T-helper 22 cell (primary cell): ENCODE results near the gene ST6GALNAC6.

ENCODE experiments used
- DNase-seq: peaks from one replicate; pipeline ENCODE4 v3.0.0-alpha.2; 2020; ENCODE audit warnings: low read depth

The ST6GALNAC6 gene, protein sequence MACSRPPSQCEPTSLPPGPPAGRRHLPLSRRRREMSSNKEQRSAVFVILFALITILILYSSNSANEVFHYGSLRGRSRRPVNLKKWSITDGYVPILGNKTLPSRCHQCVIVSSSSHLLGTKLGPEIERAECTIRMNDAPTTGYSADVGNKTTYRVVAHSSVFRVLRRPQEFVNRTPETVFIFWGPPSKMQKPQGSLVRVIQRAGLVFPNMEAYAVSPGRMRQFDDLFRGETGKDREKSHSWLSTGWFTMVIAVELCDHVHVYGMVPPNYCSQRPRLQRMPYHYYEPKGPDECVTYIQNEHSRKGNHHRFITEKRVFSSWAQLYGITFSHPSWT

DNA sequence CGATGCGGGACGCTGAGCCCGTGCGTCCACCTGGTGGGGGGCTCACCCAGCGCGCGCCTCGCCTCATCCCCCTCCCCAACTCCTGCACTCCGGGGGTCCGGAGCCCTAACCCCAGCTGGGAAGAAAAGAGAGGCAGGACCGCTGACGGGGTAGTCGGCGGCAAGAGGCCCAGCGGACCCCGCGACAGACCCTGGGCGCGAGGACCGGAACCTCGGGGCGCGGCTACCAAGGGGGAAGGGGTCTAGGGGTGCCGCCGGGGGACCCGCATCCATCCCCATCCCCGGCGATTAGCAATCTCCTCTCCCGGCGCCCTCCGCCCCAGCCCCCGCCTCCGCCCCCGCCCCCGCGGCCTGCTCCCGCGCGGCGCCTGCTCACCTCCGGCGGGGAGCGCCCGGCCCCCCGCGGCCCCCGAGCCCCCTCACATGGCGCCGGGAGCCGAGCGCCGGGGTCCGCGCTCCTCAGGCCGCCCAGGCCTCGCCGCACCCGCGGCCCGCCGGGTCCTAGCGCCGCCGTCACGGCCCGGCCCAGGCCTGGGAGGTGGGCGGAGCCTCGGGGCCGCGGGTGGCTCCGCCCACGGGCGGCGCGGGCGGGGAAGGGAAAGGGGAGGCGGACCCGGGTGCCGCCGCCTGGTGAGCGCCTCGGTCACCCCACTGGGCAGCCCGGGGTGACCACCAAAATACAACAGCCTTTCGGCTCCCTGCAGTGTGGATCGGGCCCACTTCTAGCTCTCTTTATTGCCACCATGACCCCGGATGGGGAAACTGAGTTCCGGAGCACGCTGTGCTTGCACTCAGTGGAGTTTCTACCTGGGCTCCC lies at the start of gene ST6GALNAC6:
ST6GALNAC6 (minus strand) TSS at position 476 of the 816 bp plus-strand sequence. CDS start 1,622 bp downstream, outside the sequence.
- peak; percentile 55 for DNase-seq

DNA sequence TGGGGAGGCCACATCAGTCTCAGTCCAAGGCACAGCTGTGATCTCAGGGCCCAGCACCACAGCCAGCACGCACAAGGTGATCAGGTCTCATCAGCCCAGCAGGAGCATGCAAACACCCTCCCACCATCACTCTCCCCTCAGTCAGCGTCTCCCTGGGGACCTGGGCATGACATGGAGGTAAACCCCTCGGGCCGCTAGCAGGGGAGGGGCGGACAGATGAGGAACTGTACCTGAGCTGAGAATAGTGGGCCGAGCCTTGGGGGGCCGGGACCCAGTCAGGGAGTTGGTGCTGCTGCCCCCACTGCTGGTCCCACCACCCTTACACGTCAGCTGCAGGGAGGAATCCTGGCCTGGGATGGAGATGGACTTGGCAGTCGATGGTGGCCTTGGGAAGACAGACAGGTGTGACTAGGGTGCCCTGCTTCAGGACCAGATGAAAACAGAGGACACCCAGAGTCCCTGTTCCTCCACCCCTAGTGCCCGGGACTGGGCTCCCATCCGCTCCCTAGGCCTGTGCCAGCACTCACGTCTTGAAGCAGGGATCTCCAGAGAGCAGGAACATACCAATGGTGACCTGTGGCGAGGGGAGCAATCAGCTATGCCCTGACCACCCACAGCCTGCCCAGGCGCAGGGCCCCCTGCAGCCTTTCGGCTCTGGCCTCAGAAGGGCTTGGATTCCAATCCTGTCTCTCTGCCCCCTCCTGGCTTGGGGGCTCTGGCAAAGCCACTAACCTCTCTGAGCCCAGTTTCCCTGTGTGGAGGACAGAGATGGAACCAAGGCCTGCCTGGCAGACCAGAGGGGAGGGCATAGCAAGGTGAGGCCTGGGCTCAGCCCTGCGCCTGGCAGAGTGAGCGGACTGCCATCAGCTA lies 48.7 kb upstream of the ST6GALNAC6 start:
- DNase-seq = no peak

DNA sequence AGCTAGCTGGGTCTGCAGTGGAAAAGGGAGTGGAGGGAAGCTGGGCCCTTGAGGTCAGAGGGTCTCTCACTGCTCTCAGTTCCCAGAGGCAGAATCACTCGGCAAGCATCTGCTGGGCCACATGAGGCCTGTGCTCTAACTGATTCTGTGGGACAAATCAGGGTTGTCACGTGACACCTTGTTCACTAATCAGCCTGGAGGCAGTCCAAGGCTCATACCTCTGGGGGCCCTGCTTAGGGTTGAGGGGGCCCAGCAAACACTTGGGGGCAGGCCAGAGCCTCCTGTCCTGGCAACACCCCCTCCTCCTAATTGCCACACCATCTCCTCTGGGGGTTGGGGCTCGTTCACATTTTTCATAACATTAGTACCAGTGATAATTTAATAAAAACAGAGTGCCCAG lies 47.3 kb upstream of the ST6GALNAC6 start:
- no peak for DNase-seq

DNA sequence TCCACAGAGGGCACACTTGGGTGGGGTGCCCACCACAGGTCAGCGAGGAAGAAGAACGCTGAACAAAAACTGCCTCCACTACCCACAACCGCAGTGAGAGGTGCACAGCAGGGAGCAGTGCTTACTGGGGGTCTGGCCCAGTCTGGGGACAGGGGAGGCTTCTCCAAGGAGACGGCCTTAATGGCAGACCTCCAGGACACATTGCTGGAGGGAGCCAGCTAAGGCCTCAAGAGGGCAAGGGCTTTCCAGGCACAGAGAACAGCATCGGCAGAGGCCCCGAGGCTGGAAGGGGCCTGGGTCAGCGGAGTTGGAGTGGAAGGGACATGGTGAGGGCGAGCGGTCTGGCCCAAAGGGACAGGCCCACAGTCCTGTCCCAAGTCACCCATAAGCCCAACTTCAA lies 46.5 kb upstream of the ST6GALNAC6 start:
- no peak for DNase-seq

DNA sequence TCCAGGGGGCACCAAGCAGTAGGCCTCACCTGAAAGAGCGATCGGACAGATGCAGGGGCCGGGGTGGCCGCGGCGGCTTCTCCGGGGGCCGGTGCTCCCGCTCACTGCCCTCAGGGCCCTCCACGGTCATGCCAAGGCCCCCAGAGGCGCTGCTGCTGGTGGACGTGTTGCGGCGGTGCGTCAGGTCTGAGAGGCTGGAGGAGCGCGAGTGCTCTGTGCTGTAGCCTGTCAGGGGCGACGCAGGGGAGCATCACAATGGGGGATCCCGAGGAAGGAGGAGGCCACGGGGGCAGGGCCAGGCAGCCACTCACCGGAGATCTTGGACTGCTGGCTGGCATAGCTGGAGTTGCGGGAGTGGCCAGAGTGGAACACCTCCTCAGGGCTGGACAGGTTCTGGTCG lies 45.9 kb upstream of the ST6GALNAC6 start:
- DNase-seq = no peak

DNA sequence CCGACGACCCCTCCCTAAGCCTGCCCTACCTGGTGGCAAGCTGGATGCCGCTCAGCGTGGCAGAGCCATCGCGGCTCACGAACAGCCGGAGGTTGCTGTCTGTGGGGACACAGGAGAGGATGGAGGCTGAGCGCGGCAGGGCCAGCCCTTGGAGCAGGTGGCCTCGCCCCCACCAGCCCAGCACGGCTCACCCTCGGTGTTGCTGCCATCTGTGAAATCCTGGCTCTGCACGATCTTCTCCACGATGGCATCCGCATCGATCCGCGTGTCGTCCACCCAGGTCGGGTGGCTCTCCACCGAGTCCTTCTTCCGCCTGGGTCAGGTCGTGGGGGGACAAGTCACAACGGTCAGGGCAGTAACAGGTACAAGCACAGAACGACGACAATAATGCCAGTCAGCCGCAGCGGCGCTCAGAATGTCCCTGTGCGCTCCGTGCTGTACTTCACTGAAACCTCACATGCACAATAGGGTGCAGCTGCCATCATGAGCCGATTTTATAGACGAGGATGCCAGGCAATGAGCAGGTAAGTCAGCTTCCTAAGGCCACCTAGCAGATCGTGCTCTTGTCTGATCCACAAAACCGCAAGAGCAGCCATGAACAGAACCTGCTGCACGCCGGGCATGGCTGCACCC lies 45.3 kb upstream of the ST6GALNAC6 start:
- no peak for DNase-seq

DNA sequence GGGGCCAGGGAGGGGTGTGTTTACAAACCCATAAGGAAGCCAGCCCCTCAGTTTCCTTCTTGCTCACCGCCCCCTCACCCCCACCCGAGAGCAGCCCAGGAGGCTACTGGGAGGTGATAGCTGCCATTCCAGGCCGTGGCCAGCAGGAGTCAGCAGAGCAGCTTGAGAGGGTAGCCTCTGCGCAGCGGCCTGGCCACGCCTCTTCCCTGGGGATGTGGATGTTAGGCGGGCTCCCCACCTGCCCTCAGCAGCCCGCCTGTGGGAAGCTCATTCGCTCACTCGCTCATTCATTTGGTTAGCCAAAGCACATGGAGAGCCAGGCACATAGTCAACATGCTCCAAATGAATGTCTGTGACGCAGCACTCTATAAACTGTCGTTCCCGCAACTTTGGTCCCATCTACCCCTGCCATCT lies 44.3 kb upstream of the ST6GALNAC6 start:
- DNase-seq = peak; percentile 49

DNA sequence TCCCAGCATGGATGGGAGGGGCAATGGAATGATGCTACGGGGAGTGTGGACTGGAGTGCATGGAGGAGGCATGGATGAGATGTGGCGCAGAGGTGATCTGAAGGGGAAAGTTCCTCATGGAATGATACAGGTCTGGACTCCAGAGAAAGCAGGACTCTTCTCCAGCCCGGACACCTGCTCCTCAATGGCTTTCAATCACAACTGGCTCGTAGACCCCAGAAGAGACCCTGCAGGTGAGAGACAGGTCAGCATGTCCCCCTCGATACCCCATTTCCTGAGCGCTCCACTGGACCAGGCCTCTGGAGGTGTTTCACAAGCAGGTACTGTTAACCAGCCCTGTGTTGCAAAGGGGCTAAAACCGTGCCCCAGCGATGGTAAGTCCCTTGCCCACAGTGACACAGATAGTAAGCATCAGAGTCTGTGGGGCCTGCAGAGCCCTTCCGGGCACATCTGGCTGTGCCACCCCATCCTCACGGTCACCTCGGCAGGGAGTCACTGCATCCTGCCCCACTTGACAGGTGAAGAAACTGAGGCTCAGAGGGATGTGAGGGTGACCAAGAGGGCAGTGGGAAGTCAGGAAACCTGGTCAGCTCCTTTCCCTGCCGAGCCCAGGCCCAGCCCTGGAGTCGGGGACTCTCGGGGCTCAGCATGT lies 43.7 kb upstream of the ST6GALNAC6 start:
- DNase-seq = no peak

DNA sequence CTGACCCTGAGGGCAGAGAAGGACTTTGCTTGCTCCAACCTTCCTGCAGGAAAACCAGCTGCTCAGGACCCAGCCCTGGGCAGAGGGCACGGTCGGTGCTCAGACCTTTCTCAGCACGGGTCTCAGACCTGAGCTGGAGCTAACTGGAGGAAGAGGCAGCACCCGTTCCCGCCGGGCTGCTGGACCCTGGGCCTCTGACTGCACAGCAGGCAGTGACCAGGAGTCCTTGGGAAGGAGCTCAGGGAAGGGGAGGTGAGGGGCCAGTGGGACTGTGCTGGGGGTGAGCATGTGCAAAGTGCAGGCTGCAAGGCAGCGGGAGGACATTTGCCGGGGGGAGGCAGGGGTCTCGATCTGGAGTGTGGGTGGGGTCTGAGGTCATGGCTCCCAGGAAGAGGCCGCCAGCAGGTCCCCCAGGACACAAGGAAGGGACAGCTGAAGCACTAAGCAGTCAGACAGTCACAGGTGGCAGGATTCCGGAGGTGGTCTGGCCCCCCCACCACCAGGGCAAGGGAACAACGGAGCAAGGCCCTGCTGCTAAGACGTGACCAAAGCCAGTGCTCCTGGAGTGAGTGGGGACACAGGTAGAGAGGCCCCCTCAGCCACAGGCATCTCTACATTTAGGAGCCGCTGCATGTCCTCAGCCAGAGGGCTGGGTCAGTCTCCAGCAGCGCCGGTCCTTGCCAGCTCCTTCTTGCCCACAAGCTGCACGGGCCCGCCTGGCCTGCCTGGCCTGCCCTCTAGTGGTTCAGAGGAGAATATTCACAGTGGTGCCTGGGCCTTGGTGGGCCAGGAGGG lies 43.0 kb upstream of the ST6GALNAC6 start:
- no peak for DNase-seq

DNA sequence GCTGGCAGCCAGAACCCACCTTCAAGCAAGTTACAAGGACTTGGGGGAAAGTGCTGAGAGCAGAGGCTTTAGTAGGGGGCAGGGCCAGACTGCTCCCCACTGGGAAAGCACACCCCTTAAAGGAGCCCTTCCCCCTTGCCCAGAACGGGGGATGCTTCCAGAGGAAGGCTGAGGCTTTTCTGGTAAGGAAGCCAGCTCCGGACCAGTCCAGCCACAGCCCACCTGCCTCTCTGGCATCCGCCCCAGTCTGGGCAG lies 42.5 kb upstream of the ST6GALNAC6 start:
- no peak for DNase-seq

DNA sequence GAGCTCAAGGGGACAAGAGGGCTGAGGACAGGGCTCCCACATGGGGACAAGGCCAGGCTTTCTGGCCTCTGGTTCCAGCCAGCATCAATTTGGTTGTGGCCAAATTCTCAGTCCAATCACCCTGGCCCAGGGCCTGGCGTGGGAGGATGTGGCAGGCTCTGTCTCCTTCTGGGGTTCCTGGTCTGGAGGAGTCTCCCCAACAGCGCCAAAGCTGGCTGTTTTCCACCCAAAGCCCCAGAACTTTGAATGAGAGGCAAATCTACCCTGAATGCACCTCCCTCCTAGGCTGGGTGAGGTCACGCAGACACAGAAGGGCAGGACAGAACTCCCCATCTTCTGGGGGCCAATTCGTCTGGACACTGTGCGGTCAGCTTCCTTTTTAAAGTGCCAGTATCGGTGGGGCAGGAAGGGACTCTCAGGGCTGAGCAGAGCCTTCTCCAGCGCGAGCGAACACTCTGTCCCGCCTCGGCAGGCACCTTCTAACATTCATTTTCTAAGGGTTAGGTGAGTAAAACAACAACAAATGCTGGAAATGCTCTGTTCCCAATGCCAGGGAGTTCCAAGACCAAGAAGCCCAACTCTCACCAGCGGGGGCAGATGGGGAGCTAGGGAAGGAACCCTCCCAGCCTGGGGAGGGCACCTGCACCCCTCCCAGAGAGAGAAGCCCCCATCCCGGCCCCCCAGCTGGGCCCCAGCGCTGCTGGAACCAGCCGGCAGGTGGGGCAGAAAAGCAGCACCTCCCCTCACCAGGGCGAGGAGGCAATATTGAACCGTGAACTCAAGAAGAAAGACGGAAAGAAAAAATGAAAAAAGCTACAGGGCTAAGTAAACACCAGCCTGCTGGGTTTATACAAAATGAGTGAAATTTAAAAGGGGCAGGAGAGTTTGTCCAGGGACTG lies 41.9 kb upstream of the ST6GALNAC6 start:
- no peak for DNase-seq

DNA sequence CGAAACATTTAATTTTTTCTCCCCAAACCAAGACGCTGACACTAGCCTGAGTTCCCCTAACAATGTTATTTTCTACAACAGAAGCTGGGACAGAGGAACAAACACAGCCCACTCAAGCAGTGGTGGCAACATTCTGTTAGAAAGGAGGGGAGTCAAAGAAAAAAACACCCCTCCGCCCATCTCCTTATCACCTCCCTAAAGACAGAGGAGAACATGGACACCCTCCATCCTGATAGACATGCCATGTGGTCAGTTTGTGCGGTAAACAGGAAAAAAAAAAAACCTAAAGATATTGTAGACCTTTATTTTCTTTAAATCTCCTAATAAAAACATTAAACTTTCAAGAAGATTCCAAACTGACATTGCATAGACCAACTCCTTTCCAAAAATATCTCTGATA lies 41.2 kb upstream of the ST6GALNAC6 start:
- DNase-seq = no peak

DNA sequence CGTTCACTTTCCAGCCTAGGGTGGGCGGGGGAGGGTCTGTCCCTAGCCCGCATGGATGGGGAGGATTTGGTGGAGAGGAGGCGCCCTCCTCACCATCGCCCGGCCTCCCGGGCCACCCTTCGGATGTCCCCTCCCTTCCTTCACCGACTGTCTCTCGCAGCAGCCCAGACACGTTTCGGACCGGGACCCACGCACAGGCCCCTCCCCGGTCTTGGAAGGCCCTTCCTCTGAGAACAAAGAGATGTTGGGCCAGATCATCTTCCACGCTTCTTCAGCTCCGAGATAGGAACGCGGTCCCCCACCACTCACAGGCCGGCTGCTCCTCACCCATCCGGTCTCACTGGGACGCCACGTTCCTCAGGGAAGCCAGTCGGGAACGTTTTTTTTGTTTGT lies 38.9 kb upstream of the ST6GALNAC6 start:
- no peak for DNase-seq

DNA sequence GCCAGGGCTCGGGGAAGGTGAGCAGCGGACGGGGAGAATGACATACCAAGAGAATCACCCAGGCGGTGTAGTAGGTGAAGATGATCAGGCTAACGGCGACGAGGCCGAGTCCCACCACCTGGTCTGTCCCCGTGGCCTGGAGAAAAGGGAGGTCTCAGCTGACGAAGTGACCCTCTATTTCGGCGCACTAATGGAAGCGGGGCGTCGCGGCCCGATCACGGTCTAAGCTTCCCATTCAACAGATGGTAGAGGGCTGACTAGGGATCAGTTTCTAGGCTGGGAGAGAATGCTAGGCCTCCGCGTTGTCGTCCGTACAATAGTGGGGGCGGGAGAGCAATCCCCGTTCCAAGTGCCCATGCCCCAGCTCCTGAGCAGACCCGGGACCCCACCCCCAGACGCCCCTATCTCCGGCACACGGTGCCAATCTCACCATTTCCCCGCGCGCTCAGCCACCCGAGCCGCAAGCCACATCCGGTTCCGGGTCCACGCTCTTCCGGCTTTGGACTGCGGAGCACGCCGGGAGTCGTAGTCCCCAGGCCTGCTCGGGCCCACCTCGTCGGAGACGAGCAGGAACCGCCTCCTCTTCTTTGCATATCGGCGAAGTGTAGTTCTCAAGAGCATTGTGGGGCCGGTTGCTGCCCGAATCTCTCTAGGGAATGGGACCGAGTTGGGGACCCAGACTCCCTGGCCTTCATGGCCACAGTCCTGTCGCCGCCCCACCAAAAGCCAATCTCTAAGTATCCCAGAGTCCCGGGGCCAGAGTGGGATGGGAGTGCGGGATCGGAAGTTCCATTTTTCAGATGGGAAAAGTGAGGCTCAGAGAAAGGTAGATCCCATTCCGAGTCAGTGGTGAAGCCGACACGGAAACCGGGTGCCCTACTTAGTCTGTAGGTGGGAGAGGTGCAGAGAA lies 38.2 kb upstream of the ST6GALNAC6 start, which contains the start of gene DPM2:
DPM2 (minus strand) TSS at position 467 of the 910 bp plus-strand sequence; CDS start at position 433, 34 bp downstream.
- DNase-seq = peak; percentile 81

DNA sequence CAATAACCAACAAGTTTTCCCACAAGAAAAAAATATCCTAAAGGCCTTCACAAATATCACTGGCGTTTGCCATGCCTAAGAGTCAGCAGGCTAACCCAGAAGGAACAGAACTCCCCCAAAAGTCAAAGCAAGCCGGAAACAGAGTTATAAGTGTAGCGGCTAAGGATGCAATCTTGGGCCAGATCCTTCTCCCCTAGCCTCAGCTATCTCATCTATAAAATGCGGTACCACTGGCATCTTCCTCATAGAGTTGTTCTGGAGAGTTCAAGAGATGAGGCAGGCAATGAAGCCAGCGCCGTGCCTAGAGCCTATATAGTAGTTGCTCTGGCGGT lies 37.6 kb upstream of the ST6GALNAC6 start:
- DNase-seq = no peak

DNA sequence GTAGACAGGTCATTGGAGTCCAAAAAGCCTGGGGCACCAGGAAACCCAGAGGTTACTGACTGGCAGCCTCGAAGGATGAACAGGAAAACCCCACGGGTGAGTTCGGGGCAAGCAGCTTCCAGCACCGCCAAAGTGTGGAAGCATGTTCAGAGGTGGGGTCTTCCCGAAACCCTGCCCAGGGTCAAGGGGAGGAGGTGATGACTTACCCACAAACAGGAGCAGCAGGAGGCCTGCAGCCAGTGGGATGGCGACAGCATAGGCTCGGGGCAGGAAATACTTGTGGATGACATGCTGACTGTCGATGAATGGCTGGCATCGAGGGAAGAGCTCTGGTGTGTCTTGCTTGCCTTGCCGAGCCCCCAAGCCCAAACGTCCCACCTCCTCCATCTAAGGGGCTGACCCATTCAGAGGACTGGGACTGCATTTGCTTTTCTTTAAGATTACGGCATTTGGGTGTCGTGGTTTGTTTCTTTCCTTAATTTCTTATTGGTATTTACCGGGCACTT lies 37.0 kb upstream of the ST6GALNAC6 start:
- DNase-seq = no peak

DNA sequence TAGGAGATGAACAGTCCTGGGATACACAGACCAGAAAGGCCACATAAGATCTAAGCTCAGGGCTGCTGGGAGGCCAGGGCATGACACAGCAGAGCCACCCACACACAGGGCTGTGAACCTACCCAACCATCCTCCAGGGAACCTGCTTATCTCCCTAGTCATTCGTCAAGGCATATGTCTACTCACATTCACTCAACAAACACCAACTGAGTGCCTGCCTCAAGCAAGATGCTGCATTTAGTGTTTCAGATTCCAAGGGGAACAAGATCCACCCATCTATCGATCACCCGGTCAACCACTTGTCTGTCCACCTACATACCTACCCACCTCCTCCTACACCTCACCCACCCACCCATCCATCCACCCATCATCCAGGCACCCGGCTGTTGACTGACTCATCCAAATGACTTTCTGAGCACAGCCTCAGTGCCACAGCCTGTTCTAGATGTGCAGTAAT lies 36.4 kb upstream of the ST6GALNAC6 start:
- no peak for DNase-seq

DNA sequence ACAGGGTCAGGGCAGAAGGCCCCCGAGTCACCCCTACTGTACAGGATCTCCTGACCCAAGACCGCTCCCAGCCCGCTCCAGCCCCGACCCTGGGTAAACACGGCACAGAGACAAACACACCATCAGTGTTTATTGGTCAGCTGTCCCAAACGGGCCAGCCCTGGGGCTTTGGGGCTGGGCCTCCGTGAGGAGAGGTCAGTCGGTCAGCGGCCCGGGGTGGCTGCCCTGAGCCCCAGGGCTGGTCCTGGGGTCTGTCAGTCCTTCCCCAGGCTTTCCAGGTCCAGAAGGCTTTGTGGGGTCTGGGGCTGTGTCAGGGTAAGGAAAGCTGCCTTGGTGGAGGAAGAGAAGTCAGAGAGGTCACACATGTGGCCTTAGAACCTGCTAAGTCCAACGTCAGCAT lies 35.6 kb upstream of the ST6GALNAC6 start:
- DNase-seq = no peak
